ENCODE measurements around the gene BEND6. TPM values are rescaled to one million over a fixed set of nuclear protein-coding genes. Genes with fewer than 3 reads are reported as not detected.

BEND6 gene
- total RNA-seq, 4 donors from 2014 or later: 2.0 to 7.8 (median 3.3) TPM

- H3K36me3 ChIP-seq: no peaks in the 10 kb centered on the region
- no peak overlapping the region for H3K4me3 ChIP-seq
- H3K4me1 ChIP-seq: no peaks in the 10 kb centered on the region
- whole genome bisulfite sequencing, 2 donors: 50 to 51% methylated on average over 1 of the region's 1 CpG
- no peak for TF ChIP-seq CTCF (IDR thresholded peaks at IDR 0.05)
- no peak for TF ChIP-seq EP300 (IDR thresholded peaks at IDR 0.05)
- no peak for TF ChIP-seq POLR2A (IDR thresholded peaks at IDR 0.05)
- no peaks in the 10 kb centered on the region for H3K9me3 ChIP-seq
- H3K27ac ChIP-seq: no peak overlapping the region
- no peak for DNase-seq (ENCODE audit: low spot score in 2 of 2)
- no peaks in the 10 kb centered on the region for H3K27me3 ChIP-seq
Observed at GRCh38 chr6:56933650-56934049, 21.3 kb upstream of the BEND6 start.

GRCh38 chr6:56934876-56935275 is 20.0 kb upstream of the BEND6 start:
- WGBS, 2 donors: 86 to 92% methylated on average over 4 of the region's 4 CpGs
- no peak overlapping the region for H3K27ac ChIP-seq
- H3K27me3 ChIP-seq: no peaks in the 10 kb centered on the region
- no peaks in the 10 kb centered on the region for H3K36me3 ChIP-seq
- no peak overlapping the region for H3K4me3 ChIP-seq
- TF ChIP-seq POLR2A (IDR thresholded peaks at IDR 0.05) (no peak), CTCF (IDR thresholded peaks at IDR 0.05) (no peak), EP300 (IDR thresholded peaks at IDR 0.05) (no peak)
- no peak for DNase-seq (ENCODE audit: low spot score in 2 of 2)
- H3K9me3 ChIP-seq: no peaks in the 10 kb centered on the region
- H3K4me1 ChIP-seq: no peaks in the 10 kb centered on the region

GRCh38 chr6:56936466-56936865 is 18.4 kb upstream of the BEND6 start:
- Histone ChIP-seq H3K9me3 (peaks cover 0 to 12% (median 0%) of the 10 kb centered on the region in 4 donors), H3K27me3 (no peaks in the 10 kb centered on the region), H3K4me1 (no peaks in the 10 kb centered on the region), H3K4me3 (no peak overlapping the region), H3K27ac (no peak overlapping the region), H3K36me3 (no peaks in the 10 kb centered on the region)
- DNase-seq (ENCODE audit: low spot score in 2 of 2): no peak
- no peak for TF ChIP-seq POLR2A (IDR thresholded peaks at IDR 0.05)
- TF ChIP-seq CTCF (IDR thresholded peaks at IDR 0.05): no peak
- TF ChIP-seq EP300 (IDR thresholded peaks at IDR 0.05): no peak
- 78 to 79% methylated on average over 4 of the region's 4 CpGs for WGBS, 2 donors

- no peaks in the 10 kb centered on the region for H3K36me3 ChIP-seq
- DNase-seq (ENCODE audit: low spot score in 2 of 2): no peak
- no peak overlapping the region for H3K27ac ChIP-seq
- TF ChIP-seq EP300 (IDR thresholded peaks at IDR 0.05): no peak
- TF ChIP-seq CTCF (IDR thresholded peaks at IDR 0.05): no peak
- no peak for TF ChIP-seq POLR2A (IDR thresholded peaks at IDR 0.05)
- H3K4me1 ChIP-seq: no peaks in the 10 kb centered on the region
- H3K9me3 ChIP-seq: peaks cover 0 to 14% (median 0%) of the 10 kb centered on the region in 4 donors
- H3K27me3 ChIP-seq: no peaks in the 10 kb centered on the region
- 28 to 48% methylated on average over 1 of the region's 1 CpG for WGBS, 2 donors
- no peak overlapping the region for H3K4me3 ChIP-seq
Observed at GRCh38 chr6:56938649-56939191, 16.2 kb upstream of the BEND6 start.

- no peak for DNase-seq (ENCODE audit: low spot score in 2 of 2)
- H3K4me3 ChIP-seq: no peak overlapping the region
- TF ChIP-seq POLR2A (IDR thresholded peaks at IDR 0.05) (no peak), EP300 (IDR thresholded peaks at IDR 0.05) (no peak), CTCF (IDR thresholded peaks at IDR 0.05) (no peak)
- WGBS, 2 donors: 95 to 97% methylated on average over 5 of the region's 5 CpGs
- no peak overlapping the region for H3K27ac ChIP-seq
- peaks cover 0 to 14% (median 0%) of the 10 kb centered on the region in 4 donors for H3K9me3 ChIP-seq
- no peaks in the 10 kb centered on the region for H3K4me1 ChIP-seq
- H3K27me3 ChIP-seq: no peaks in the 10 kb centered on the region
- no peaks in the 10 kb centered on the region for H3K36me3 ChIP-seq
Observed at GRCh38 chr6:56940463-56940862, 14.4 kb upstream of the BEND6 start.
